ENCODE measurements around the gene NFATC3. TPM values are rescaled to one million over a fixed set of nuclear protein-coding genes. Genes with fewer than 3 reads are reported as not detected.

The NFATC3 gene
- total and polyA plus RNA-seq, 4 donors, result 9.7 to 21.2 (median 16.8) TPM

GRCh38 chr16:68190081-68190480 lies 104.9 kb downstream of the NFATC3 start (continued):
- no peak for TF ChIP-seq REST (IDR thresholded peaks at IDR 0.05)

GRCh38 chr16:68190736-68191510 lies 105.8 kb downstream of the NFATC3 start:
- peaks cover 4 to 49% (median 27%) of the 10 kb centered on the region in 4 donors for H3K36me3 ChIP-seq (ENCODE audit: control insufficient read depth in 4 of 4, insufficient read depth in 3 of 4, low read depth in 1 of 4, low read length in 3 of 4)
- TF ChIP-seq CTCF (IDR thresholded peaks at IDR 0.05; ENCODE audit: low read depth, low read length, missing input control) (no peak), SP1 (IDR thresholded peaks at IDR 0.05) (no peak), RXRA (IDR thresholded peaks at IDR 0.05) (no peak), YY1 (IDR thresholded peaks at IDR 0.05) (no peak), HNF4A (conservative IDR thresholded peaks at IDR 0.05) (no peak), RAD21 (IDR thresholded peaks at IDR 0.05) (no peak), ATF3 (IDR thresholded peaks at IDR 0.05) (no peak), FOXA2 (IDR thresholded peaks at IDR 0.05) (no peak), MAX (IDR thresholded peaks at IDR 0.05) (no peak), JUND (IDR thresholded peaks at IDR 0.05) (no peak), TAF1 (conservative IDR thresholded peaks at IDR 0.05) (no peak), EGR1 (IDR thresholded peaks at IDR 0.05; ENCODE audit: low read depth in 2 of 2) (no peak), GABPA (IDR thresholded peaks at IDR 0.05 in 1 of 2, conservative IDR thresholded peaks at IDR 0.05 in 1 of 2) (no peak), ZBTB33 (IDR thresholded peaks at IDR 0.05) (no peak), REST (IDR thresholded peaks at IDR 0.05) (no peak), FOXA1 (IDR thresholded peaks at IDR 0.05) (no peak), HNF4G (IDR thresholded peaks at IDR 0.05) (no peak), NR2F2 (IDR thresholded peaks at IDR 0.05) (no peak)
- H3K4me3 ChIP-seq (ENCODE audit: low read depth in 1 of 3, low read length in 3 of 3), result no peak overlapping the region
- WGBS, result 98% methylated on average over 2 of the region's 2 CpGs
- DNase-seq (ENCODE audit: low spot score), result no peak
- no peak overlapping the region for H3K9ac ChIP-seq (ENCODE audit: low read depth in 1 of 2, low read length in 2 of 2)
- H3K27me3 ChIP-seq (ENCODE audit: control insufficient read depth in 4 of 4, insufficient read depth in 4 of 4, low read length in 3 of 4), result no peaks in the 10 kb centered on the region
- no peak overlapping the region for H3K27ac ChIP-seq (ENCODE audit: low read depth in 1 of 2, low read length in 2 of 2)
- no peaks in the 10 kb centered on the region for H3K4me1 ChIP-seq (ENCODE audit: control insufficient read depth in 4 of 4, insufficient read depth in 4 of 4, low read length in 3 of 4)
- no peaks in the 10 kb centered on the region for H3K9me3 ChIP-seq (ENCODE audit: control insufficient read depth in 4 of 4, low read length in 3 of 4)

All from liver (tissue), 9 donors.